Tibial nerve (tissue), 4 donors: ENCODE data around the gene CCDC180. TPM values are rescaled to one million over a fixed set of nuclear protein-coding genes. Genes with fewer than 3 reads are reported as not detected.

Experiments used
- DNase-seq, 2 donors: peaks; one replicate each; pipeline ENCODE4 v3.0.0-alpha.2; 2019; ENCODE audit warnings: low spot score in 2 of 2
- H3K27ac ChIP-seq, 4 donors: fragments of 200-600 bp; sonication (generic) in 3 of 4; one replicate each; pipeline ENCODE4 v1.5.1; 2017 to 2019; ENCODE audit warnings: mild to moderate bottlenecking in 1 of 4
- H3K27me3 ChIP-seq, 2 donors: fragments of 200-600 bp; sonication (generic) in 1 of 2; one replicate each; pipeline versions ENCODE4 v1.5.1 to v1.6.0; 2017 to 2019
- H3K36me3 ChIP-seq, 3 donors: fragments of 200-600 bp; sonication (generic); one replicate each; pipeline ENCODE4 v1.5.1; 2018 to 2019
- H3K4me1 ChIP-seq, 4 donors: fragments of 200-600 bp; sonication (generic) in 3 of 4; one replicate each; pipeline ENCODE4 v1.5.1; 2017 to 2019
- H3K4me3 ChIP-seq, 4 donors: fragments of 200-600 bp; sonication (generic) in 3 of 4; one replicate each; pipeline ENCODE4 v1.5.1; 2017 to 2019; ENCODE audit warnings: mild to moderate bottlenecking in 1 of 4, moderate library complexity in 1 of 4
- H3K9me3 ChIP-seq, 4 donors: fragments of 200-600 bp; sonication (generic) in 3 of 4; one replicate each; pipeline ENCODE4 v1.5.1; 2017 to 2019
- EP300 ChIP-seq, 2 donors: sonication (generic); formaldehyde crosslinking; IDR thresholded peaks; one replicate each; pipeline ENCODE4 v1.6.1; 2017; ENCODE audit warnings: antibody characterized with exemption in 2 of 2, mild to moderate bottlenecking in 1 of 2
- POLR2A ChIP-seq, 2 donors: fragments of 450-650 bp; IDR thresholded peaks; one replicate each; pipeline ENCODE4 v1.6.1; 2017; ENCODE audit warnings: antibody characterized with exemption in 2 of 2, mild to moderate bottlenecking in 2 of 2, moderate library complexity in 2 of 2
- WGBS, 2 donors: methylation state at CpG; one replicate each; pipeline ENCODE4 v1.1.5; 2018; 5-methylcytosine and 5-hydroxymethylcytosine counted together
- total RNA-seq, 4 donors: library from RNA; depleted of rRNA; stranded (reverse); fragments of >200 nt; gene quantifications; one replicate each; pipeline ENCODE4 v1.1.0, GENCODE V29; 2016
- TF ChIP-seq, protein P1 (sequence below), 5 experiments: fragments of 200-600 bp in 3 of 5; fragments of 450-650 bp in 2 of 5; sonication (generic) in 3 of 5; IDR thresholded peaks; one replicate each; pipeline ENCODE4 v1.5.1; 2016 to 2019; ENCODE audit warnings: antibody characterized with exemption in 5 of 5, mild to moderate bottlenecking in 3 of 5, moderate library complexity in 2 of 5

Gene CCDC180
- total RNA-seq, 4 donors from 2014 or later: 6.0 to 14.0 (median 11.7) TPM

- Histone ChIP-seq H3K27me3 (no peaks in the 10 kb centered on the region), H3K36me3 (peaks cover 0 to 6% (median 0%) of the 10 kb centered on the region in 3 donors), H3K9me3 (peaks cover 0 to 7% (median 0%) of the 10 kb centered on the region in 4 donors), H3K4me3 (no peak overlapping the region), H3K27ac (no peak overlapping the region), H3K4me1 (peaks cover 0 to 22% (median 8%) of the 10 kb centered on the region in 4 donors)
- no peak for DNase-seq
- WGBS, 2 donors: 92 to 94% methylated on average over 2 of the region's 2 CpGs
- TF ChIP-seq, protein P1, sequence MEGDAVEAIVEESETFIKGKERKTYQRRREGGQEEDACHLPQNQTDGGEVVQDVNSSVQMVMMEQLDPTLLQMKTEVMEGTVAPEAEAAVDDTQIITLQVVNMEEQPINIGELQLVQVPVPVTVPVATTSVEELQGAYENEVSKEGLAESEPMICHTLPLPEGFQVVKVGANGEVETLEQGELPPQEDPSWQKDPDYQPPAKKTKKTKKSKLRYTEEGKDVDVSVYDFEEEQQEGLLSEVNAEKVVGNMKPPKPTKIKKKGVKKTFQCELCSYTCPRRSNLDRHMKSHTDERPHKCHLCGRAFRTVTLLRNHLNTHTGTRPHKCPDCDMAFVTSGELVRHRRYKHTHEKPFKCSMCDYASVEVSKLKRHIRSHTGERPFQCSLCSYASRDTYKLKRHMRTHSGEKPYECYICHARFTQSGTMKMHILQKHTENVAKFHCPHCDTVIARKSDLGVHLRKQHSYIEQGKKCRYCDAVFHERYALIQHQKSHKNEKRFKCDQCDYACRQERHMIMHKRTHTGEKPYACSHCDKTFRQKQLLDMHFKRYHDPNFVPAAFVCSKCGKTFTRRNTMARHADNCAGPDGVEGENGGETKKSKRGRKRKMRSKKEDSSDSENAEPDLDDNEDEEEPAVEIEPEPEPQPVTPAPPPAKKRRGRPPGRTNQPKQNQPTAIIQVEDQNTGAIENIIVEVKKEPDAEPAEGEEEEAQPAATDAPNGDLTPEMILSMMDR (IDR thresholded peaks at IDR 0.05): no peak
- TF ChIP-seq EP300 (IDR thresholded peaks at IDR 0.05) (no peak), POLR2A (IDR thresholded peaks at IDR 0.05) (no peak)
Measured at GRCh38 chr9:97304586-97304985, 2.9 kb upstream of the CCDC180 start.

DNA sequence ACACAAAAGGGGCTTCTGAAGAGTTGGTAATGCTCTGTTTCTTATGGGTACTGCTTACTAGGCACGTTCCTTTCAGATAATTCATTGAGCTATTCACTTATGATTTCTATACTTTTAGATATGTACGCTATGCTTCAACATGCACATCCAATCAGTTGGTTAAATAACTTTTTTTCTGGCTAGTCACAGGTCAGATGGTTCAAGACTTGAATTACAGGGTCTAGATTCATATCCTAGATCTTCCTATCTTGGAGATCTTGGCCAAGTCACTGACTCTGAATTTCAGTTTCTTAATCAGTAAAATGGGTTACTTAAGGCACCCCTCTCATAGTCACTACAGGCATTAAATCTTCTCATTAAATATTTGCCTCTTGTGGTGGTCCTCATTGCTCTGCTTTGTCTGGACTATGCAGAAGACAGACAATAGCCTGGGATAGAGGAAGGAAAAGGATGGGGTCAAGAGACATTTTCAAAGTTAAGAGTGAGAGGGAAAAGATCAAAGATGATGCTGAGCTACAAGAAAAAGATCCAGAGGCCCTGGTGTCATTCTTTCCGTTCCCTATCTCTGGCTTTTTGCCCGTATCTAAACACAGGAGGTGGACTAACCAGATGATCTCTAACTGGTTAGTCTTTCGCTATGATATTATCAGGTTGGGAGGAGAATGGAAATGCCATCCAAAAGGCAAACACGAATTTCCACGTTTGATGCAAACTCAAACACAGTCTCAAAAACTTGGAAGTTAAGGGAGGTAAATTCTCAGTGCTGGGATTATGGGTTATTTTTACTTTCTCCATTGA is 1.8 kb upstream of the CCDC180 start:
- Histone ChIP-seq H3K36me3 (peaks cover 0 to 17% (median 0%) of the 10 kb centered on the region in 3 donors), H3K27ac (no peak overlapping the region), H3K27me3 (no peaks in the 10 kb centered on the region), H3K9me3 (peaks cover 0 to 7% (median 0%) of the 10 kb centered on the region in 4 donors), H3K4me1 (peaks cover 0 to 22% (median 8%) of the 10 kb centered on the region in 4 donors), H3K4me3 (no peak overlapping the region)
- TF ChIP-seq, protein P1 (IDR thresholded peaks at IDR 0.05): no peak
- TF ChIP-seq EP300 (IDR thresholded peaks at IDR 0.05) (no peak), POLR2A (IDR thresholded peaks at IDR 0.05) (no peak)
- no peak for DNase-seq
- WGBS, 2 donors: 86 to 88% methylated on average over 7 of the region's 7 CpGs

DNA sequence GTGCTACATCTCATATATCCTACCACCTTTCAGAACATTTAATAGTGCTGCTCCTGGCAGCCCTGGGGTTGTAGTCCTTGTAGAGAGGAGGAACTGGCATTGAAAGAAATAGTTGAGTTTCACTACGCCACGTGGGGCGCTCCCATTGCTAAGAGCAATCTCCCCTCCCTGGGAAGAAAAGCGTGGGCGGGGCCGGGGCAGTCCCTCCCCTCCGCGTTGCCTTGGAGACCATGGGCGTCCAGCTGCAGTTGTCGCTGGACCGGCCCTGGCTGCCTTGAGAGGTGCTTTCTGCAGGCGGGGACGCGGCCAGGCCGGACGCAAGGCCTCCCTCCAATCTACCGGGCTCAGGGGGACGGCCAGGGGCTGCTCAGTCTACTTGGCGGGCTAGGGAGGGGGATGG is 368 bp upstream of the CCDC180 start:
- DNase-seq: peak; percentile 47 to 54
- TF ChIP-seq POLR2A (IDR thresholded peaks at IDR 0.05): no peak
- TF ChIP-seq EP300 (IDR thresholded peaks at IDR 0.05): no peak
- TF ChIP-seq, protein P1 (IDR thresholded peaks at IDR 0.05): no peak
- H3K27ac ChIP-seq: no peak overlapping the region
- H3K4me3 ChIP-seq: peak overlapping the region in 2 of 4 donors; percentile 9 to 38
- peaks cover 0 to 31% (median 0%) of the 10 kb centered on the region in 3 donors for H3K36me3 ChIP-seq
- peaks cover 0 to 7% (median 0%) of the 10 kb centered on the region in 4 donors for H3K9me3 ChIP-seq
- 9 to 13% methylated on average over 4 to 8 of the region's 19 CpGs for WGBS, 2 donors
- H3K27me3 ChIP-seq: no peaks in the 10 kb centered on the region
- H3K4me1 ChIP-seq: peaks cover 0 to 22% (median 8%) of the 10 kb centered on the region in 4 donors

DNA sequence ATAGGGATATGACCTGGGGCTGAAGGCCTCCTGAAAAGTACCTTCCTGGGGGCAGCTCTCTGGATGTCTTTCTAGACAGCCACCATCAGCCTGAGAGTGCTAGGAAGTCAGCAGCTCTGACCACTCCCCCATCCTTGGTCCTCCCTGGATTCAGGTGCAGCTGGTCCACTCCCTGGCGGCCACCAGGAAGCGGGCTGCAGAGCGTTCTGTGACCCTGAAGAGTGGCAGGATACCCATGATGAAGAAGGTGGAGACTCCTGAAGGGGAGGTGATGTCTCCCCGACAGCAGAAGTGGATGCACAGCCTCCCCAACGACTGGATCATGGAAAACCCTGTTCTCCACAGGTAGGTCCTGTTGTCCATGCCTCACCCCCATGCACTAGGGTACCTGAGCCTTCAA is 1.8 kb downstream of the CCDC180 start:
- no peak for TF ChIP-seq EP300 (IDR thresholded peaks at IDR 0.05)
- TF ChIP-seq, protein P1 (IDR thresholded peaks at IDR 0.05): no peak
- TF ChIP-seq POLR2A (IDR thresholded peaks at IDR 0.05): no peak
- peaks cover 0 to 53% (median 0%) of the 10 kb centered on the region in 3 donors for H3K36me3 ChIP-seq
- WGBS, 2 donors: 94 to 95% methylated on average over 5 of the region's 5 CpGs
- no peaks in the 10 kb centered on the region for H3K27me3 ChIP-seq
- H3K4me1 ChIP-seq: peaks cover 0 to 22% (median 8%) of the 10 kb centered on the region in 4 donors
- DNase-seq: no peak
- no peak overlapping the region for H3K4me3 ChIP-seq
- peaks cover 0 to 3% (median 0%) of the 10 kb centered on the region in 4 donors for H3K9me3 ChIP-seq
- no peak overlapping the region for H3K27ac ChIP-seq

- Histone ChIP-seq H3K4me1 (peaks cover 0 to 22% (median 8%) of the 10 kb centered on the region in 4 donors), H3K9me3 (no peaks in the 10 kb centered on the region), H3K36me3 (peaks cover 0 to 60% (median 0%) of the 10 kb centered on the region in 3 donors), H3K27ac (no peak overlapping the region), H3K4me3 (no peak overlapping the region), H3K27me3 (no peaks in the 10 kb centered on the region)
- no peak for TF ChIP-seq EP300 (IDR thresholded peaks at IDR 0.05)
- TF ChIP-seq POLR2A (IDR thresholded peaks at IDR 0.05): no peak
- TF ChIP-seq, protein P1 (IDR thresholded peaks at IDR 0.05): no peak
- DNase-seq: no peak
- 86 to 88% methylated on average over 2 of the region's 2 CpGs for WGBS, 2 donors
Measured at GRCh38 chr9:97310023-97310422, 2.6 kb downstream of the CCDC180 start.
